Karpas-422 (cell line): ENCODE data around the gene TXNDC9. TPM values are rescaled to one million over a fixed set of nuclear protein-coding genes. Genes with fewer than 3 reads are reported as not detected.
"Not testable (repeated sequence)": the region's sequence is repeated elsewhere in the genome, so short reads cannot be mapped to it uniquely, and the experiment has no call there.

Experiments
- DNase-seq: peaks from one replicate; pipeline ENCODE4 v3.0.0-alpha.2; 2015
- H2AFZ ChIP-seq: fragments of 200-600 bp; sonication (generic); 2 replicates; pipeline ENCODE4 v1.6.1; 2014; ENCODE audit warnings: antibody characterized with exemption, low read length, mixed read lengths
- H3K27ac ChIP-seq: fragments of 200-600 bp; sonication (generic); 2 replicates; pipeline ENCODE4 v1.5.1; 2014; ENCODE audit warnings: mild to moderate bottlenecking, low read length, moderate library complexity
- H3K27me3 ChIP-seq: fragments of 200-600 bp; sonication (generic); 2 replicates; pipeline ENCODE4 v1.6.1; 2014; ENCODE audit warnings: low read length, mixed read lengths
- H3K36me3 ChIP-seq: fragments of 200-600 bp; sonication (generic); 2 replicates; pipeline ENCODE4 v1.6.1; 2014; ENCODE audit warnings: low read length, mixed read lengths; ENCODE audit not compliant: insufficient read depth
- H3K4me1 ChIP-seq: fragments of 200-600 bp; sonication (generic); 2 replicates; pipeline ENCODE4 v1.6.1; 2014; ENCODE audit warnings: mild to moderate bottlenecking, low read length, mixed read lengths
- H3K4me2 ChIP-seq: fragments of 200-600 bp; sonication (generic); 2 replicates; pipeline ENCODE4 v1.6.1; 2014; ENCODE audit warnings: low read length, low read depth, mild to moderate bottlenecking; ENCODE audit not compliant: poor library complexity, severe bottlenecking
- H3K4me3 ChIP-seq: fragments of 200-600 bp; sonication (generic); 2 replicates; pipeline ENCODE4 v1.5.1; 2014; ENCODE audit warnings: mild to moderate bottlenecking, antibody characterized with exemption, low read length, mixed read lengths
- H3K79me2 ChIP-seq: fragments of 200-600 bp; sonication (generic); 2 replicates; pipeline ENCODE4 v1.6.1; 2014; ENCODE audit warnings: mild to moderate bottlenecking, low read length, mixed read lengths
- H3K9ac ChIP-seq: fragments of 200-600 bp; sonication (generic); 2 replicates; pipeline ENCODE4 v1.6.0; 2014; ENCODE audit warnings: low read length
- H3K9me2 ChIP-seq: fragments of 200-600 bp; sonication (generic), shearing (Covaris generic); replicated peaks from 2 replicates; pipeline ENCODE4 v1.6.0; 2014; ENCODE audit warnings: mild to moderate bottlenecking, low read length, moderate library complexity; ENCODE audit not compliant: insufficient read depth
- H3K9me3 ChIP-seq: fragments of 300-700, 200-600 bp; sonication (generic); 2 replicates; pipeline ENCODE4 v1.6.1; 2014; ENCODE audit warnings: low read length, mixed read lengths
- H4K20me1 ChIP-seq: fragments of 200-600 bp; sonication (generic); 2 replicates; pipeline ENCODE4 v1.6.1; 2014; ENCODE audit warnings: mild to moderate bottlenecking, antibody characterized with exemption, low read length, low read depth; ENCODE audit not compliant: insufficient read depth
- total RNA-seq: library from RNA; depleted of rRNA; stranded (reverse); fragments of >200 nt; shearing (Covaris generic); gene quantifications from 2 replicates; pipeline ENCODE4 v1.2.3, GENCODE V29; 2014; ENCODE audit warnings: low replicate concordance; rRNA removed

The TXNDC9 gene, protein sequence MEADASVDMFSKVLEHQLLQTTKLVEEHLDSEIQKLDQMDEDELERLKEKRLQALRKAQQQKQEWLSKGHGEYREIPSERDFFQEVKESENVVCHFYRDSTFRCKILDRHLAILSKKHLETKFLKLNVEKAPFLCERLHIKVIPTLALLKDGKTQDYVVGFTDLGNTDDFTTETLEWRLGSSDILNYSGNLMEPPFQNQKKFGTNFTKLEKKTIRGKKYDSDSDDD
- 19.0 and 57.2 TPM in 2 replicates for total RNA-seq

DNA sequence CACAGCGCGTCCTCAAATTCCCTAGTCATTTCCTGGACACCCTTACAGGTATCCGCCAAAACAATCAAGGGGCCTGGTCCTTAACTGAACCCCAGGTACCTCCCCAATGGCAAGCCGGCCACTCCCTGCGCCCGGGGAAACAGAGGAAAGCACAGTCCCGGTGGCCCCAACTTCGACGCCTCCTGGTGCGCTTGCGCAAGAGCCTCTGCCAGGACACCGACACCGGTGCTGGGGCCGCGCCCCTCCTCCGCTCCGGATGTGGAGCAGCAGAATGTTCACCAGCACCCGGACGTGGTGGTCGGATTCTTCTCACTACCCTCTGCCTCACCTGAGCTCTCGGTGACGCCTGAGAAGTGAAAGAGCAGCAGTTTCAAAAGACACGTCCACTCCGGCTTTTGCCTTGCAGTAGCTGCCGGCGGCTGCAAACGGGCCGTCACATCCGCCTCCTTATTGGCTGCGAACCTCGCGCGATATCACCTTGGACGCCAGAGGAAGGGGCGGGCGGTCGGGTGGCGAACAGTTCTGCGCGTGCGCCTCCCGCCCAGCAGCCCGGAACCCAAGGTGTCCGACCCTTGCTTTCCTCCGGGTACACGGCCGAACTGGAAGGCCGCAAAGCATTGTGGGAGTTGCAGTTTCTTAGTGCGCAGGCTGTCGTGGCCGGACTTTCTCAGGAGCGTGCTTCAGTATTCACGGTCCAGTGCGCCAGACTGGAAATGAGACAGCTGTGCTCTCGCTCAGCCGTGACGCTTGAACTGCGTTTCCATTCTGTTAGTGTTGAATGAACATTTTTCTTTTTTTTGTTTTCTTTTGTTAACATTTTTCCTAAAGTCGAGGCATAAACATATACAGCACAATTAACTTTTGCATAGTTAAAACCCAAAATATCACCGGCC, at the start of gene TXNDC9:
TXNDC9 (minus strand) TSS at position 423 of the 893 bp plus-strand sequence. CDS start 3,123 bp downstream, outside the sequence.
- Histone ChIP-seq H3K9ac (peak within 1 kb of the TSS; percentile 95), H3K36me3 (peaks cover 23% of the 10 kb centered on the region), H4K20me1 (peaks cover 44% of the 10 kb centered on the region), H3K27ac (peak within 1 kb of the TSS; percentile 93), H2AFZ (peak within 1 kb of the TSS; percentile 98), H3K4me3 (peak within 1 kb of the TSS; percentile 94), H3K9me3 (no peaks in the 10 kb centered on the region), H3K4me1 (peaks cover 52% of the 10 kb centered on the region), H3K4me2 (peak within 1 kb of the TSS; percentile 95), H3K9me2 (no peaks in the 10 kb centered on the region), H3K27me3 (no peaks in the 10 kb centered on the region), H3K79me2 (peaks cover 89% of the 10 kb centered on the region)
- DNase-seq = peak; percentile 100

DNA sequence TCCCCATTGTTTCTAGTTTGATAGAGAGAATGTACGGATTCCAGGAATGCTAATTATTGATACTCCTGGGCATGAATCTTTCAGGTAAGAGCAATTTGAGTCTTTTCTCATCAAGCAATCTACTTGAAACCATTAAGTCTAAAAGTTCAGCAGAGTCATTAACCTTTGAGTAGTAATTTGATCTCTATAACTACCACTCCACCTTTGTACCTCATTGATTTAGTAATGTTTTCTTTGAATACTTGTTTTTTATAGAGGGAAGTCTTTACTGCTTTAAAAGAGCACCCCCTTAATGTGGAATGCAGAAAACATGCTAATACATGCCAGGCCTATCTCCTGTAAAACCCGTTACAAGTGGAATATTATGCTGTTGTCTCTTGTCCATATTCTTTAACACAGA, 46.0 kb upstream of the TXNDC9 start:
- Histone ChIP-seq H3K27me3 (no peaks in the 10 kb centered on the region), H3K79me2 (peaks cover 60% of the 10 kb centered on the region), H4K20me1 (no peaks in the 10 kb centered on the region), H3K9me2 (no peaks in the 10 kb centered on the region), H3K4me1 (no peaks in the 10 kb centered on the region), H2AFZ (no peak overlapping the region), H3K4me3 (no peak overlapping the region), H3K9me3 (no peaks in the 10 kb centered on the region), H3K36me3 (peaks cover 81% of the 10 kb centered on the region), H3K27ac (no peak overlapping the region), H3K4me2 (no peak overlapping the region), H3K9ac (no peak overlapping the region)
- DNase-seq = no peak

DNA sequence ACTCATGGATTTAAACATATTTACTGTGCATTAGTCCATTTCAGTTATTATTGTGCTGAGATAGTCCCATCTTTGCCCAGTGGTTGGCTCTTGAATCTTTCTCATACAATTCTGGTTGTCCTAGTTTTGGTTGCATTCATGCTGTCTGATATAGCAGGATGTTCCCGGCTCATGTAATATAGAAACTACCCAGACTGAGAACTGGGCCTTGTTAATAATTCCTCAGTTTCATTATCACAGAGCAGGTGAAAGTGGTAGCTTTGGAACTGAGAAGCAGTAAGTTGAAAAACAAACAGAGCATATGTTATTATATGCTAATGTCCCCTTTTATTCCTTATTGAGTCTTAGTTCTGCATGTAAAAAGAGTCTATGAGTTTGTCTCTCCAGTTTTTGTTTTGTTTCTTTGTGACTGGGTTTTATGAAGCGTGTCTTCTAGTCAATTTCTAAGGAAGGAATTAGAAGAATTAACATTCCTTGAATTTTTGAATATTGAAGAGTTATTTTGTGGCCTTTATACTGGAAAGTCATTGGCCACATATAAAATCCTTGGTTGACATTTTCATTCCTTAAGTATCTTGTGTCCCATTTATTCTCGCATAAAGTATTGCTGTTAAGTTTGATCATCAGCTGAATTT, 44.4 kb upstream of the TXNDC9 start:
- H3K9ac ChIP-seq = no peak overlapping the region
- no peak overlapping the region for H3K4me3 ChIP-seq
- DNase-seq = no peak
- H4K20me1 ChIP-seq = no peaks in the 10 kb centered on the region
- no peaks in the 10 kb centered on the region for H3K9me3 ChIP-seq
- H3K27me3 ChIP-seq = no peaks in the 10 kb centered on the region
- peaks cover 85% of the 10 kb centered on the region for H3K36me3 ChIP-seq
- H3K4me1 ChIP-seq = no peaks in the 10 kb centered on the region
- H2AFZ ChIP-seq = no peak overlapping the region
- H3K27ac ChIP-seq = no peak overlapping the region
- no peak overlapping the region for H3K4me2 ChIP-seq
- H3K79me2 ChIP-seq = peaks cover 56% of the 10 kb centered on the region
- no peaks in the 10 kb centered on the region for H3K9me2 ChIP-seq

DNA sequence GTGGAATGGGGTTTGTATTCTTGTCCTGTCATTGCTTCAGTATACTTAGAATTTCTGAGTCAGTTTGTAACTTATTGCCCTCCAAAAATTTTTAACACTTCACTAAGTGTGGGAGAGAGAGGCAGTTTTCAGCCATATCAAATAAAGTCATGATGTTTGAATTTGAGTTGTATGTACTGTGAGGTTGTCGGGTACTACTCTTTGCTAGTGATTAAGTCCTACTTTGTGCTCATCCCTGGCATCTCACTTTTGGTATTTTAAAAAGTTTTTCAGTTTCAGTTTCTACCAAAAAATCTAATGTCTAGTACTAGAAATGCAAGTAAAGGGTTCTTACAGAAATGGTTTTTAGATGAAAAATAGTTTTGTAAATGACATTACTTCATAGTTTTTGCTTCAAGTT, 41.7 kb upstream of the TXNDC9 start:
- no peak for DNase-seq
- H3K4me1 ChIP-seq = no peaks in the 10 kb centered on the region
- H2AFZ ChIP-seq = no peak overlapping the region
- no peaks in the 10 kb centered on the region for H3K9me2 ChIP-seq
- peaks cover 61% of the 10 kb centered on the region for H3K79me2 ChIP-seq
- no peaks in the 10 kb centered on the region for H3K27me3 ChIP-seq
- H3K36me3 ChIP-seq = peaks cover 91% of the 10 kb centered on the region
- H3K27ac ChIP-seq = no peak overlapping the region
- no peaks in the 10 kb centered on the region for H4K20me1 ChIP-seq
- H3K9ac ChIP-seq = no peak overlapping the region
- no peak overlapping the region for H3K4me3 ChIP-seq
- H3K9me3 ChIP-seq = no peaks in the 10 kb centered on the region
- no peak overlapping the region for H3K4me2 ChIP-seq

DNA sequence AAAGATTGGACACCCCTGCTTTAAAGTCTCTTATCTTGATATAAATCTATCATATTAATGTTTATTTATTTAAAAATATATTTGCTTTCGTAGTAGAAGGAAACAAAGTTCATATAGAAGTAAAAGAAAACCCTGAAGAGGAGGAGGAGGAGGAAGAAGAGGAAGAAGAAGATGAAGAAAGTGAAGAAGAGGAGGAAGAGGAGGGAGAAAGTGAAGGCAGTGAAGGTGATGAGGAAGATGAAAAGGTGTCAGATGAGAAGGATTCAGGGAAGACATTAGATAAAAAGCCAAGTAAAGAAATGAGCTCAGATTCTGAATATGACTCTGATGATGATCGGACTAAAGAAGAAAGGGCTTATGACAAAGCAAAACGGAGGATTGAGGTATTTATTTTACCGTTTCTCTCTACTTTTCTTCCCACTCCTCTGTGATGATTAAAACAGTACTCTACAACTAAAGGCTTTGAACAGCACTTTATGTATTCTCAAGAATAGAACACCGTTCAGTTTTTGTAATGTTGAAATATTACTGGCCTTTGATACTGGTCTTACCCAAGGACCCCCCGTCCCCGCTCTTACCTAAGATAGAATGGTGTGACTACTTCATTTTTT, 40.2 kb upstream of the TXNDC9 start:
- Histone ChIP-seq H2AFZ (no peak overlapping the region), H3K9me3 (no peaks in the 10 kb centered on the region), H4K20me1 (no peaks in the 10 kb centered on the region), H3K36me3 (peaks cover 91% of the 10 kb centered on the region), H3K79me2 (peaks cover 54% of the 10 kb centered on the region), H3K9ac (no peak overlapping the region), H3K27ac (no peak overlapping the region), H3K27me3 (no peaks in the 10 kb centered on the region), H3K4me2 (no peak overlapping the region), H3K4me3 (no peak overlapping the region), H3K4me1 (no peaks in the 10 kb centered on the region), H3K9me2 (no peaks in the 10 kb centered on the region)
- no peak for DNase-seq

DNA sequence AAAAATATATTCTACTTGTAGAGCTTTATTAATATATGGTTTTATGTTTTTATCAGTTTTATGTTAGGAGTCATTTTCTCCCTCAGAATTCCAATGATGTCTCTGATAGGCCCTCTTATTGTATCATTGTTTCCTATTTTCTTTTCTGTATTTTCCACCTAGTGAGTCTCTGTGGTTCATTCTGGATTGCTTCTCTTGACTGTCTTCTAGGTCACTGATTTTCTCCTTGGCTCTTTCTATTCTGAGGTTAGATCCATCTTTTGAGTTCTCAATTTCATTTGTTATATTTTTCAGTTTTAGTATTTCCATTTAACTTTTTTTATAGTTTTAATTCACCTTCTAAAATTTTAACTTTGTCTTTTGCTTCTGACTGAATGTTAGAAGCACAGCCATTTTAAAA, 38.6 kb upstream of the TXNDC9 start:
- Histone ChIP-seq H3K4me1 (no peaks in the 10 kb centered on the region), H3K36me3 (peaks cover 87% of the 10 kb centered on the region), H3K9me3 (no peaks in the 10 kb centered on the region), H2AFZ (no peak overlapping the region), H4K20me1 (no peaks in the 10 kb centered on the region), H3K9ac (no peak overlapping the region), H3K27ac (no peak overlapping the region), H3K9me2 (no peaks in the 10 kb centered on the region), H3K27me3 (no peaks in the 10 kb centered on the region), H3K4me3 (no peak overlapping the region), H3K79me2 (peaks cover 43% of the 10 kb centered on the region), H3K4me2 (no peak overlapping the region)
- no peak for DNase-seq

DNA sequence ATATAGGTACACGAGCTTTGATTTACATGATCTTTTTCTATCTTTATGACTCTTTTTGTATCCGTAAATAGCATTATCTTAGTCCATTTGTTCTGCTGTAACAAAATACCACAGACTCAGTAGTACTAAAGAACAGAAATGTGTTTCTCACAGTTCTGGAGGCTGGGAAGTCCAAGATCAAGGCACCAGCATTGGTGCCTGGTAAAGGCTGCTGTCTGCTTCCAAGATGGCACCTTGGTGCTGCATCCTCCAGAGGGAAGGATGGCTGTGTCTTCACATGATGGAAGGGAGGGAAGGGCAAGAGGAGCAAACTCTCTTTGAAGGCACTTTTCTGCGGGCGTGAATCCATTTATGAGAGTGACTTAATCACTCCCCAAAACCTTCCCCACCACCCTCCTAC, 37.0 kb upstream of the TXNDC9 start:
- Histone ChIP-seq H3K9ac (no peak overlapping the region), H2AFZ (no peak overlapping the region), H3K4me2 (no peak overlapping the region), H3K36me3 (peaks cover 87% of the 10 kb centered on the region), H3K9me3 (no peaks in the 10 kb centered on the region), H3K79me2 (peaks cover 38% of the 10 kb centered on the region), H3K27me3 (no peaks in the 10 kb centered on the region), H3K4me1 (no peaks in the 10 kb centered on the region), H3K27ac (no peak overlapping the region), H4K20me1 (no peaks in the 10 kb centered on the region), H3K9me2 (no peaks in the 10 kb centered on the region), H3K4me3 (no peak overlapping the region)
- no peak for DNase-seq

DNA sequence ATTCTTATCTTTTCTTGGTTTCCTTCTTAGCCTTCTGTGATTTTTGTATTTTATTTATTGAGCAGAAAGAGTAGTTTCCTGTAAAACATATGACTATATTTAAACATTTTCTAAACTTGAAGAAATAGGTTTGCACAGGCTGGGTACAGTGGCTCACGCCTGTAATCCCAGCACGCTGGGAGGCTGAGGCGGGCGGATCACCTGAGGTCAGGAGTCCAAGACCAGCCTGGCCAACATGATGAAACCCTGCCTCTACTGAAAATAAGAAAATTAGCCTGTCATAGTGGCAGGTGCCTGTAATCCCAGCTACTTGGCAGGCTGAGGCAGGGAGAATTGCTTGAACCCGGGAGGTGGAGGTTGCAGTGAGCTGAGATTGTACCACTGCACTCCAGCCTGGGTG, 32.7 kb upstream of the TXNDC9 start:
- H3K9me3 ChIP-seq, H3K9me2 ChIP-seq, H3K27me3 ChIP-seq, H3K27ac ChIP-seq, DNase-seq, H3K9ac ChIP-seq, H2AFZ ChIP-seq, H3K4me3 ChIP-seq, H3K4me1 ChIP-seq, H3K4me2 ChIP-seq, H4K20me1 ChIP-seq: not testable (repeated sequence)
- Histone ChIP-seq H3K79me2 (peaks cover 39% of the 10 kb centered on the region), H3K36me3 (peaks cover 92% of the 10 kb centered on the region)
